Uterus (tissue), 2 donors: Measurements from ENCODE around the gene TINAGL1.

Experiments
- CTCF ChIP-seq, 4 experiments: fragments of 200-600 bp in 2 of 4; fragments of 450-650 bp in 2 of 4; sonication (generic) in 2 of 4; IDR thresholded peaks; one replicate each; pipeline ENCODE4 v1.5.1; 2016 to 2019; ENCODE audit warnings: antibody characterized with exemption in 4 of 4, mild to moderate bottlenecking in 2 of 4, moderate library complexity in 1 of 4
- POLR2A ChIP-seq, 2 donors: fragments of 450-650 bp; IDR thresholded peaks; one replicate each; pipeline ENCODE4 v1.6.1; 2016; ENCODE audit warnings: antibody characterized with exemption in 2 of 2, mild to moderate bottlenecking in 1 of 2, moderate library complexity in 1 of 2

DNA sequence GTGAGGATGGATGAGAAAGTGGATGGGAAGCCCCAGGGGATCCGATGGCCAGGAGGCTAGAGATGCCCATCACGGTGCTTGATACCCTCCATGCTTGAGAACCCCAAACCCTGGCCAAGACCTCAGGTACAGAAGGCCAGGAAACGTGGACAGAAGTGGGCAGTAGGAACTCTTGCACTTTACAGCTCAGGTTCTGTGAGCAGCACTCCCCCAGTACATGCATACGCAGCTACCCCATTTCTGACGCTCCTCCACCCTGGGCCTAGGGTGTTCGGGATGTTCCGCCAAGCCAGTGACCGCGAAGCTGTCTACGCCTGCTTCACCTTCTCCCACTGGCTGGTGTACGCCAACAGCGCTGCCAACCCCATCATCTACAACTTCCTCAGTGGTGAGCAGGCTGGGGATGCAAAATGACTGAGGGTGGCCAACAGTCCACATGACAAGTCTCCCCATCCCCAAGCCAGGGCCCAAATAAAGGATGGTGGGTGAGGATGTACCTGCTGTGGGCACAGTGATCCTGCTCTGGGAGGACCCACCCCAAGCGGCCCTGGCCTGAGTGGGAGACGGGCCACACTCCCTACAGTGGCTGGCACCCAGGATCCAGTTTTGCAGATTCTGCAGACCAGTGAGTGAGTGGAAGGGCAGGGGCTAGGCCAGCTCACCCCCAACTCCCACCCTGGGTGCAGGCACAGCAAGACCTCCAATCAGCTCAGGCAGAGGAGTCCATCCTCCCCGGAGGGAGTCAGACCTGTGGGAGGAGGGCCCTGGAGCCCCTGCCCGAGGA, 48.6 kb downstream of the TINAGL1 start:
- TF ChIP-seq CTCF (IDR thresholded peaks at IDR 0.05) (no peak), POLR2A (IDR thresholded peaks at IDR 0.05) (no peak)
